ENCODE measurements around the gene NPY5R.

The NPY5R gene

DNA sequence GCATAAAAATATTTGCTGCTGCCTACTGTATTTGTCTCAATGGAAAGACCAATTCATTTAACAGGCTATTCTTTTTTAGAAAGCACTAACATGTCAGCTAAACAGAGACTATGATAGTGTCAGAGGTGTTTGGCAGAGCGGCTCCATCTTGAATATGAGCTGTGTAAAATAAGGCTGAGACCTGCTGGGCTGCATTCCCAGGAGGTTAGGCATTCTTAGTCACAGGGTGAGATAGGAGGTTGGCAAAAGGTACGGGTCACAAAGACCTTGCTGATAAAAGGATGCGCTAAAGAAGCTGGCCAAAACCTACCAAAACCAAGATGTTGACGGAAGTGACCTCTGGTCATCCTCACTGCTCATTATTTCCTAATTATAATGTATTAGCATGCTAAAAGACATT, 41.8 kb downstream of the NPY5R start:
- DNase-seq = no peak

DNA sequence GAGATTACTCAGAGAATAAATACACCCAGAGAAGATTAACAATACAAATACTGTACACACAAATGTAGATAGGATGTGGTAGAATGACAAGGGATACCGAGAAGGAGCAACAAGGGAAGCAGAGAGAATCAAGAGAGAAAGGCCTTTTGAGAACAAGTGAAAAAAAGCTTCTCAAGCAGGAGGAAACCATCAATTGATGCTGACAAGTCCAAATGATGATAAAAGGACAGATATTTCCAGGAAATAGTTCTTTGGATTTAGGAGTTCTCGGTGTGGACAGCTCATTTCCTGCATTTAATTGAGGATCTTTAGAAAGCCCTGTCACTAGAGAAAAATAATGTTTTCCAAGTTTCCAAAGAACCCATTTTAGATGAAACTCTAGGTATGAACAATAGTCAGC, 48.1 kb downstream of the NPY5R start:
- no peak for DNase-seq

DNA sequence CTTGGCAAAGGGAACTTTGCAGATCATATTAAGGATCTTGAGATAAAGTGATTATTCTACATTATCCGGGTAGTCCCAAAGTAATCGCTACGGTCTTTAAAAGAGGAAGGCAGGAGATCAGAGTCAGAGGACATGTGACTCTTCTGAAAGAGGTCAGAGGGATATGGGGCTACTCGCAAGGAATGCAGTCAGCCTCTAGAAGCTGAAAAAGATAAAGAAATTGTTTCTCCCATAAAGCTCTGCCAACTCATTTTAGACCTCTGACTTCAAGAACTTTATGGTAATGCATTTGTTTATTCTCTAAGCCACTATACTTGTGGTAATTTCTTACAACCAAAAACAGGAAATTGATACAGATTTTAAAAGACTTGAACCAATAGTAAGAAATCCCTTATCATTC, 48.6 kb downstream of the NPY5R start:
- DNase-seq = no peak

DNA sequence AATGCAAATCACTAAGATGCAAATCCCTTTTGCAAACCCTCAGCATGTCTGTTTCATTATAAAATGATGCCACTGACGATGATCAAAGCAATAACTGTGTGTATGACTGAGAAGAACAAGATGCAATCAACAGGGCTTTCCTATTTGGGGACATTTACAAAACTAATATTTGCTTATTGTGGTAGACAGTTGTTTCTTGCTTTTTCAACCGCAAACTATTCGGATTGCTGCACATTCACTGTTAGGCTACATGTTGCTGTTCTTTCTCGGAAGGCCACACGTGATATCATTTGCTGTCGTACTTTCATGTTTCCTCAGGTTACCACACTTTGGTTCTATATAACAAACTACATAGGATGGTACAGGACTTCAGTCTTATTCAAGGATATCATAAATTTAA, 49.8 kb downstream of the NPY5R start:
- DNase-seq = no peak

DNA sequence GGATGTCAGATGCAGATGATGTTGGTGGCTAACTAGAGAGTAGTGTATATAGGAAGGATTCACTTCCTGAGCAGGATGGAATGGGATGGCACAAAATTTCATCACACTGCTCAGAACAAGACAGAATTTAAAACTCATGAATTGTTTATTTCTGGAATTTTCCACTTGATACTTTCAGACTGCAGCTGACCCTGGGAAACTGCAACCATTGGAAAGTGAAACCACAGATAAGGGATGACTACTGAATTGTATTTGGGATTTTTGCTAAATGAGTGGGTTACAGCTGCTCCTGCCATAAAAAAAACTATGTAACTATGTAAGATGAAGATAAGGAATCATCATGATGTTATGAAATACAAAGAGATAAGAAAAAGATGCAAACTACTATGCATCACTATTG, 51.4 kb downstream of the NPY5R start:
- DNase-seq = no peak

DNA sequence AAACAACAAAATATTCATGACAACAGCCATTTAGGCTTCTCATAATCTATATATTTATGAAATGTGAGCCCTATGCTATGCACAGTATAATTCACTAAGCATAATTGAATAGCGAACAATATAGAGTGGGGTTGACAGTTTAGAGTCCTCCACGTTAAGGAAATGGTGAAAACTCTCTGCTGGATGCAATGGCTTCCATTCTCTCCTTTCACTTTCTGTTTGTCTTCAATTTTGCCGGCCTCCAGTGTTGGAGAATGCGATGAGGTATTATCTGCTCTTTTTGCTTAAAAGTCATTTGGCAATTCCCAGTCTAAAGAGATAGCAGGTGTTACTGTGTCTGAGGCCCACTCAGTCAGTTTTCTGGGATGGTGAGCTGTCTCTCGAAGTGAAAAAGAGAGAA, 52.1 kb downstream of the NPY5R start:
- no peak for DNase-seq

DNA sequence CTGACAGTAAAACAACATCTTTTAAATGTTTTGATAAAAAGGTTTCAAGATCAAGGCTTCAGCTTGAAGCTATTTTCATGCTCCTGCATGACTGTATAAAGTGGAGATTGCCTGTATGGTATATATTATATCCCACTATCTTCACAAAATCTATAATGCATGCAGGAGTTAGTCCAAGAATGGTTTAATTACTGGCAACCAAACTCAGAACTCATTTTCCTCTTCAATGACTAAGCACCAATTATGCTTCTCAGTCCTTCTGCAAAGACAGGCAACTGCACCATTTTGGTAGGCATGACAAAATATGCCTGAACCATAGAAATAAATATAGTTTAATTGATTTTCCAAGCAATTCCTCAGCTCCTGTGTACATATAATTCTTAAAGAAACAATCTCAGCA, 54.5 kb downstream of the NPY5R start:
- DNase-seq = no peak

DNA sequence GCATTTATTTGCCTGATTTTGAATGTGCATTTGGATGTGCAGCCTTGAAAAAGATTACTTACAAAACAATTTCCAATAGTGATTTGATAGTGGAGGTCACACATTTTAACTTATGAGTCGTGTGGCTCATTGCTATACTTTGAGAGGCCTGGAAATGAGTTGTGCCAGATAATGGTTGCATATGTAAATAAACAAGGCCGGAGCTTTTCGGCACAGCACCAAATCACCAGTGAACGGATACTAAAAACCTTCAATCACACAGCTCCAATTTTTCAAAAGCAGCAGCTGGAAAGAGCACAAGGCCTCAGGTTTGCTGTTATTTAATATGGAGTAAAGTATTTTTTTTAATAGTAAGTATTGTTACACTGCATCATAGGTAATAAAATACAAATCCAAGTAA, 57.2 kb downstream of the NPY5R start:
- no peak for DNase-seq

Measured in T-helper 1 cell (primary cell).